GM12864 (cell line): ENCODE results near the gene PXN.

Experiments
- DNase-seq: peaks from one replicate; pipeline ENCODE4 v3.0.0-alpha.2; 2011; ENCODE audit warnings: low read depth
- H3K4me3 ChIP-seq: 2 replicates; pipeline ENCODE4 v1.5.1; 2011; ENCODE audit warnings: mild to moderate bottlenecking, low read depth, low read length, control low read depth
- TF ChIP-seq, protein P1 (sequence below): IDR thresholded peaks from 2 replicates; pipeline ENCODE4 v1.5.1; 2011; ENCODE audit warnings: low read depth, mild to moderate bottlenecking, moderate library complexity, low read length, control low read depth, inconsistent platforms; ENCODE audit errors: missing control alignments

PXN gene

GRCh38 chr12:120230974-120231315 is 34.6 kb downstream of the PXN start:
- no peak overlapping the region for H3K4me3 ChIP-seq
- TF ChIP-seq, protein P1, sequence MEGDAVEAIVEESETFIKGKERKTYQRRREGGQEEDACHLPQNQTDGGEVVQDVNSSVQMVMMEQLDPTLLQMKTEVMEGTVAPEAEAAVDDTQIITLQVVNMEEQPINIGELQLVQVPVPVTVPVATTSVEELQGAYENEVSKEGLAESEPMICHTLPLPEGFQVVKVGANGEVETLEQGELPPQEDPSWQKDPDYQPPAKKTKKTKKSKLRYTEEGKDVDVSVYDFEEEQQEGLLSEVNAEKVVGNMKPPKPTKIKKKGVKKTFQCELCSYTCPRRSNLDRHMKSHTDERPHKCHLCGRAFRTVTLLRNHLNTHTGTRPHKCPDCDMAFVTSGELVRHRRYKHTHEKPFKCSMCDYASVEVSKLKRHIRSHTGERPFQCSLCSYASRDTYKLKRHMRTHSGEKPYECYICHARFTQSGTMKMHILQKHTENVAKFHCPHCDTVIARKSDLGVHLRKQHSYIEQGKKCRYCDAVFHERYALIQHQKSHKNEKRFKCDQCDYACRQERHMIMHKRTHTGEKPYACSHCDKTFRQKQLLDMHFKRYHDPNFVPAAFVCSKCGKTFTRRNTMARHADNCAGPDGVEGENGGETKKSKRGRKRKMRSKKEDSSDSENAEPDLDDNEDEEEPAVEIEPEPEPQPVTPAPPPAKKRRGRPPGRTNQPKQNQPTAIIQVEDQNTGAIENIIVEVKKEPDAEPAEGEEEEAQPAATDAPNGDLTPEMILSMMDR: no peak
- no peak for DNase-seq

- DNase-seq: no peak
- TF ChIP-seq, protein P1: no peak
- no peak overlapping the region for H3K4me3 ChIP-seq
Observed at GRCh38 chr12:120230326-120230973, 35.1 kb downstream of the PXN start.

GRCh38 chr12:120229487-120230325 is 35.8 kb downstream of the PXN start:
- DNase-seq: no peak
- H3K4me3 ChIP-seq: no peak overlapping the region
- TF ChIP-seq, protein P1: no peak

DNA sequence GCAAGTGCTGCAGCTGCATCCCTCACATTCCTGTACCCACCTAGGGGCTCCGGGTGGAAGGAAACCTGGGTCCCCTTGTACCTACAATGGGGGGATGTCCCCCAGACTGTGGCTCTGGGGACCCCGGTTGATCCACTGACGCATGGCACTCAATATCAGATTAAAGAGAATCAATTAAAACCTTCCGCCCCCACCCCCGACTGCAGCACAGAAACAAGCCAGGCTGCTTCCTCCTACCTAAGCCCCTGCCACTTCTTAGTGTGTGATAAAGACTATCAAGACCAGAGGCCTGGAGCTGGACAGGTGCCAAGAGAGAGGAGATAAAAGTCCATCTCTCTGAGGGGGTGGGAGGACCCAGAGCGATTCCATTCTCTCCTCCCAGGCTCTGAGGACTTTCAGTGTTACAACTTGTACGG is 36.5 kb downstream of the PXN start:
- TF ChIP-seq, protein P1: no peak
- no peak overlapping the region for H3K4me3 ChIP-seq

GRCh38 chr12:120228291-120229070 is 37.0 kb downstream of the PXN start:
- TF ChIP-seq, protein P1: peak; percentile 93
- DNase-seq: peak; percentile 37
- no peak overlapping the region for H3K4me3 ChIP-seq

More for the DNA sequence above, 36.5 kb downstream of the PXN start:
- DNase-seq: no peak

GRCh38 chr12:120228041-120228290 is 37.6 kb downstream of the PXN start:
- DNase-seq: no peak
- TF ChIP-seq, protein P1: no peak
- H3K4me3 ChIP-seq: no peak overlapping the region
